Activated CD8-positive, alpha-beta memory T cell treated with anti-CD3 and anti-CD28 coated beads, Interleukin-2, amount 50 U/mL, for 48 hours (primary cell): ENCODE results near the gene UGT1A1.
"Not testable (repeated sequence)": the region's sequence is repeated elsewhere in the genome, so short reads cannot be mapped to it uniquely, and the experiment has no call there.

ENCODE experiments used
- DNase-seq: peaks from one replicate; pipeline ENCODE4 v3.0.0-alpha.2; 2020

The UGT1A1 gene

GRCh38 chr2:233760043-233760442 lies at the start of gene UGT1A1:
TSS of gene UGT1A1 (plus strand) at chr2:233760270. CDS start at chr2:233760288, 18 bp downstream.
- DNase-seq: no peak

GRCh38 chr2:233711312-233712008 lies 48.6 kb upstream of the UGT1A1 start:
- DNase-seq: peak; percentile 87

- DNase-seq: no peak
These were observed 47.3 kb upstream of the UGT1A1 start, which contains the start of gene UGT1A5 for GRCh38 chr2:233712611-233713261. TSS of gene UGT1A5 (plus strand) at chr2:233712907. CDS start at chr2:233712992, 85 bp downstream.

DNA sequence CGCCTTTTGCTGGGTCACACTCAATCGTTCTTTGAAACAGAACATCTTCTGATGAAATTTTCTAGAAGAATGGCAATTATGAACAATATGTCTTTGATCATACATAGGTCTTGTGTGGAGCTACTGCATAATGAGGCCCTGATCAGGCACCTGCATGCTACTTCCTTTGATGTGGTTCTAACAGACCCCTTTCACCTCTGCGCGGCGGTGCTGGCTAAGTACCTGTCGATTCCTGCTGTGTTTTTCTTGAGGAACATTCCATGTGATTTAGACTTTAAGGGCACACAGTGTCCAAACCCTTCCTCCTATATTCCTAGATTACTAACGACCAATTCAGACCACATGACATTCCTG lies 46.8 kb upstream of the UGT1A1 start:
- DNase-seq: no peak

- DNase-seq: no peak
These were observed 45.9 kb upstream of the UGT1A1 start for GRCh38 chr2:233714121-233714520.

- no peak for DNase-seq
These were observed 41.5 kb upstream of the UGT1A1 start, which contains the start of gene UGT1A4 for GRCh38 chr2:233718552-233718951. TSS of gene UGT1A4 (plus strand) at chr2:233718736. CDS start at chr2:233718821, 85 bp downstream.

- no peak for DNase-seq
These were observed 31.3 kb upstream of the UGT1A1 start, which contains the start of gene UGT1A3 for GRCh38 chr2:233728723-233729301. TSS of gene UGT1A3 (plus strand) at chr2:233729042. CDS start at chr2:233729127, 85 bp downstream.

DNA sequence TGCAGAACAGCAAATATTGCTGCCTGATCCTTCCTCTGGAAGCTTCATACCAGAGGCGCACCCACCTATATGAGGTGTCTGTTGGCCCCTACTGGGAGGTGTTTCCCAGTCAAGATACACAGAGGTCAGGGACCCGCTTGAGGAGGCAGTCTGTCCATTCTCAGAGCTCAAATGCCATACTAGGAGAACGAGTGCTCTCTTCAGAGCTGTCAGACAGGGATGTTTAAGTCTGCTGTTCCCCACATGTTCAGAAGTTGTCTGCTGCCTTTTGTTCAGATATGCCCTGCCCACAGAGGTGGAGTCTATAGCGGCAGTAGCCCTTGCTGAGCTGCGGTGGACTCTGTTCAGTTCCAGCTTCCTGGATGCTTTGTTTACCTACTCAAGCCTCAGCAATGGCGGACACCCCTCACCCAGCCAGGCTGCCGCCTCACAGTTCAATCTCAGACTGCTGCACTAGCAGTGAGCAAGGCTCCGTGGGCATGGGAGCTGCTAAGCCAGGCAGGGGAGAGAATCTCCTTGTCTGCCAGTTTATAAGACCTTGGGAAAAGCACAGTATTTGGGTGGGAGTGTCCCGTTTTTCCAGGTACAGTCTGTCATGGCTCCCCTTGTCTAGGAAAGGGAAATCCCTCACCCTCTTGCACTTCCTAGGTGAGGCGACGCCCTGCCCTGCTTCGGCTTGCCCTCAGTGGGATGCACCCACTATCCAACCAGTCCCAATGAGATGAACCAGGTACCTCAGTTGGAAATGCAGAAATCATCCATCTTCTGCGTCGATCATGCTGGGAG lies 23.0 kb upstream of the UGT1A1 start:
- DNase-seq: not testable (repeated sequence)

GRCh38 chr2:233740870-233741269 lies 19.2 kb upstream of the UGT1A1 start:
- no peak for DNase-seq

GRCh38 chr2:233743464-233744259 lies 16.4 kb upstream of the UGT1A1 start:
- DNase-seq: no peak

- no peak for DNase-seq
These were observed 14.9 kb upstream of the UGT1A1 start for GRCh38 chr2:233745073-233745755.

DNA sequence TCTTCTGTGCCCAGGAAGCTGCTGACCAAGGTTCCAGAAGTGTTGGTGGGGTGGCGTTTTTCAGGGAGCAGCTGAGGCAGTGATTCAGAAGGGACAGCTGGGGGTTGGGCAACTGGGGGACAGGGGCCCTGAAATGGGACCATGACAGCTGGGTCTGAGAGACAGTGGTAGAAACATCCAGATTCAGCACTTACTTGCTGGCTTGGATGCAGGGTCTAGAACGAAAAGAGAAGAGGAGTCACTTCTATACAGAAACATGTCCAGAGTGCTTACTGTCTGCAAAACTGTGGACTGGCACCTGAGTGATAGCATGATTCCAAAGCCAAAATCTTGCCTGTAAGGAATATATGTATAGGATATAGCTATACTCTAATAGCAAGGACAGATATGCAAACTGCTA lies 14.2 kb upstream of the UGT1A1 start:
- not testable (repeated sequence) for DNase-seq

GRCh38 chr2:233746475-233747282 lies 13.4 kb upstream of the UGT1A1 start:
- DNase-seq: no peak

GRCh38 chr2:233747283-233747544 lies 12.9 kb upstream of the UGT1A1 start:
- no peak for DNase-seq

DNA sequence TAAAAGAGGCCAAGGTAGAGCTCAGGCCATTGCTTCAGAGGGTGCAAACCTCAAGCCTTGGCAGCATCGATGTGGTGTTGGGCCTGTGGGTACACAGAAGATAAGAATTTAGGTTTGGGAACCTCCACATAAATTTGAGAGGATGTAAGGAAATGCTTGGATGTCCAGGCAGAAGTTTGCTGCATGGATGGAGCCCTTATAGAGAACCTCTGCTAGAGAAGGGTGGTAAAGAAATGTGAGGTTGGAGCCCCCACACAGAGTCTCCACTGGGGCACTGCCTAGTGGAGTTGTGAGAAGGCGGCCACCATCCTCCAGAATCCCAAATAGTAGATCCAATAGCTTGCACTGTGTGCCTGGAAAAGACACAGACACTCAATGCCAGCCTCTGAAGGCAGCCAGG lies 9.4 kb upstream of the UGT1A1 start:
- not testable (repeated sequence) for DNase-seq

DNA sequence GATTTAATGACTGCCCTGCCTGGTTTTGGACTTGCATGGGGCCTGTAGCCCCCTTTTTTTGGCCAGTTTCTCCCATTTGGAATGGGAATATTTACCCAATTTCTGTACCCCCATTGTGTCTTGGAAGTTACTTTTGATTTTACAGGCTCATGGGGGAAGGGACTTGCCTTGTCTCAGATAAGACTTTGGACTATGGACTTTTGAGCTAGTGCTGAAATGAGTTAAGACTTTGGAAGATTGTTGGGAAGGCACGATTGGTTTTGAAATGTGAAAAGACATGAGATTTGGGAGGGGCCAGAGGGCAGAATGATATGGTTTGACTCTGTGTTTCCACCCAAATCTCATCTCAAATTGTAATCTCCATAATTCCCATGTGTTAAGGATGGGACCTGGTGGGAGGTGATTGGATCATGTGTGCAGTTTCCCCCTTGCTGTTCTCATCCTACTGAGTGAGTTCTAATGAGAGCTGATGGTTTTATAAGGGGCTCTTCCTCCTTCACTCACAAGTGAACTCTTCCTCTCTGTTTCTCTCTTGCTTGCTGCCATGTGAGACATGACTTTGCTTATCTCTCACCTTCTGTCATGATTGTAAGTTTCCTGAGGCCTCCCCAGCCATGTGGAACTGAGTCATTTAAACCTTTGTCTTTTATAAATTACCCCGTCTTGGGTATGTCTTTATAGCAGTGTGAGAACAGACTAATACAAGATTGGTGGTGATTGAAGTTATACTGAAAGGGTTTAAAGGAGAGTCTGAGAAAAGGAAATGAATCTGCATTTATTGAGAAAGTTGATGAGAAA lies 8.7 kb upstream of the UGT1A1 start:
- not testable (repeated sequence) for DNase-seq

- no peak for DNase-seq
These were observed 5.0 kb upstream of the UGT1A1 start for GRCh38 chr2:233754872-233755611.

DNA sequence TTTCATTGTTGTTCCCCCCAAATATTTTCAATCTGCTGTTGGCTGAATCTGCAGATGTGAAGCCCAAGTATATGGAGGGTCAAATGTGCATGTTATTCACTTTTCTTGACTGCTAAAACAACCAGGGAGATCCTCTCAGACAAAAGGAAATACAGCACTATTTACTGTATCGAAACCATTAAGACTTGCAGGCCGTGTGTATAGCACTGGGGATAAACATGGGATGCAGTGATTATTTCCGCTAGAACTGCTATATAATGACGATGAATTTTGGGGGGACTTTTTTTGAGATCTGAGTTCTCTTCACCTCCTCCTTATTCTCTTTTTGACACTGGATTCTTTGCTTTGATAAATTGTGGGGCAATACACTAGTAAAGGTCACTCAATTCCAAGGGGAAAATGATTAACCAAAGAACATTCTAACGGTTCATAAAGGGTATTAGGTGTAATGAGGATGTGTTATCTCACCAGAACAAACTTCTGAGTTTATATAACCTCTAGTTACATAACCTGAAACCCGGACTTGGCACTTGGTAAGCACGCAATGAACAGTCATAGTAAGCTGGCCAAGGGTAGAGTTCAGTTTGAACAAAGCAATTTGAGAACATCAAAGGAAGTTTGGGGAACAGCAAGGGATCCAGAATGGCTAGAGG lies 3.5 kb upstream of the UGT1A1 start:
- DNase-seq: no peak

GRCh38 chr2:233758141-233758540 lies 1.9 kb upstream of the UGT1A1 start:
- no peak for DNase-seq
